ENCODE measurements around the gene PRR29. TPM values are rescaled to one million over a fixed set of nuclear protein-coding genes. Genes with fewer than 3 reads are reported as not detected.
A peak's percentile ranks its signal among the peaks of the same experiment; 100 is the strongest.

PRR29 gene
- total RNA-seq, 1 experiment from 2014 or later, result 0.85 TPM

DNA sequence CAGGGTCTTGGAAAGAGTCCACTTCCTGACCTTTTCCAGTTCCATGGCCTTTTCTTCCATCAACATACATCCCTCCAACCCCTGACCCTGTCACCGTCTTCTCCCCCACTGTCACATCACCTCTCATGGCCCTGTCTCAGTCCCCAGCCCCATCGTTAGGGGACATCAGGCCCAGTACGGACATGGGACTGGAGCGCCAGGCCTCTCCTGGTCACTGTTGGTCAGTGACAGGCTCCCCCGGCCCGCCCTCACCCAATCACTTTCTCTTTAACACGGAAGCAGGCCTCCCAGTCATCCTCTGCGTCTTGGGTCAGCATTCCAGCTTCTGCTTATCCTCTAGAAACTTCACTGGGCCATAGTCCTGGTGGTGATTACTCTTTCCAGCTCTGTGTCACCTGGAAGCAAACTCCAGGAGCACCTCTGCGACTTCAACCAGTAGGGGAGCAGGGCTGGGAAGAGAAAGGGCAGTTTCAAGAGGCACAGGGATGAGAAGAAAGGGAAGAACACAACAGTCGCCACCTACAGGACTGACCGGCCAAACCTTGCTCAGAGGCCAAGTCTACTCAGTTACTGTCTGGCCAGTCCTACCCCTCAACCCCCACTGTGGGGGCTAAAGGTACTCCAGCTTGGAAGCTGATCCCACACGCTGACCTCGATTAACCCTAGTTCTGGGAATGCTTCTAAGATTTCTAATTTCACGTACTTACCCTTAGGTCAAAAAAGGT lies 38.2 kb downstream of the PRR29 start:
- H3K4me3 Mint-ChIP-seq, result no peak overlapping the region
- TF ChIP-seq ZNF396 (CRISPR knock-in tag; IDR thresholded peaks at IDR 0.05; ENCODE audit: borderline replicate concordance), result no peak
- TF ChIP-seq, protein P1, sequence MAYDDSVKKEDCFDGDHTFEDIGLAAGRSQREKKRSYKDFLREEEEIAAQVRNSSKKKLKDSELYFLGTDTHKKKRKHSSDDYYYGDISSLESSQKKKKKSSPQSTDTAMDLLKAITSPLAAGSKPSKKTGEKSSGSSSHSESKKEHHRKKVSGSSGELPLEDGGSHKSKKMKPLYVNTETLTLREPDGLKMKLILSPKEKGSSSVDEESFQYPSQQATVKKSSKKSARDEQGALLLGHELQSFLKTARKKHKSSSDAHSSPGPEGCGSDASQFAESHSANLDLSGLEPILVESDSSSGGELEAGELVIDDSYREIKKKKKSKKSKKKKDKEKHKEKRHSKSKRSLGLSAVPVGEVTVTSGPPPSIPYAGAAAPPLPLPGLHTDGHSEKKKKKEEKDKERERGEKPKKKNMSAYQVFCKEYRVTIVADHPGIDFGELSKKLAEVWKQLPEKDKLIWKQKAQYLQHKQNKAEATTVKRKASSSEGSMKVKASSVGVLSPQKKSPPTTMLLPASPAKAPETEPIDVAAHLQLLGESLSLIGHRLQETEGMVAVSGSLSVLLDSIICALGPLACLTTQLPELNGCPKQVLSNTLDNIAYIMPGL (CRISPR knock-in tag; IDR thresholded peaks at IDR 0.05), result 0 out of 2 replicates have a peak, but pooled peaks have one; percentile 30
- no peaks in the 10 kb centered on the region for H3K36me3 Mint-ChIP-seq
- CTCF ChIA-PET, result interaction anchor here (0.5 to 2.1 kb wide), 24 partner anchors 8 to 243 kb away, joined by 3 to 30 read pairs (median 4); partner anchors contain the start of genes ERN1, ICAM2 and PRR29
- ATAC-seq (peak; percentile 99), DNase-seq (ENCODE audit: low spot score) (peak; percentile 60)
- H3K4me1 Mint-ChIP-seq, result 0 out of 2 replicates have a peak, but pooled peaks cover 3% of the 10 kb centered on the region
- H3K9me3 Mint-ChIP-seq, result no peaks in the 10 kb centered on the region
- no peak overlapping the region for H3K27ac Mint-ChIP-seq
- no peaks in the 10 kb centered on the region for H3K27me3 Mint-ChIP-seq (ENCODE audit: low read depth)
- POLR2A ChIA-PET, result no interaction called here

DNA sequence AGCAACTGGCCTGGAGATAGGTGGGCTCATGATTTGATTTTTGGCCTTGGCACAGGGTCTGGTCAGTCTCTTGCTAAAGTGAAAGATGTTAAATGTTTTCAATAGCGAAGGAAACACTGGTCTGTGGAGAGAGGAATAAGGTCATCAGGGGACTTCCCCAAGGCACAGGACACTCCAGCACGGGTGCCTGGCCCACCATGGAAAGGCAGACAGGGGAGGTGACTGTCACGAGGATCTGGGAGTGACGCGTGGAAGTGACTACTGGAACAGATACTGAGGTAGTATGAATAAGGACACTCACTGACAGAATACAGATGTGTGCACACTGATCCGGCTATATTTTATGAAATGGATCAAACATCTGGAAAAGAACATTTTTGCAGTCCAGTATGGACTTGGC lies 39.0 kb downstream of the PRR29 start:
- 0 out of 2 replicates have a peak, but pooled peaks cover 3% of the 10 kb centered on the region for H3K4me1 Mint-ChIP-seq
- ChIA-PET CTCF (interaction anchor here (1.3 to 2.2 kb wide), 7 partner anchors 8 to 93 kb away, joined by 3 to 30 read pairs (median 13); partner anchors contain the start of genes ERN1 and PRR29), POLR2A (no interaction called here)
- H3K9me3 Mint-ChIP-seq, result no peaks in the 10 kb centered on the region
- H3K27ac Mint-ChIP-seq, result no peak overlapping the region
- no peaks in the 10 kb centered on the region for H3K27me3 Mint-ChIP-seq (ENCODE audit: low read depth)
- ATAC-seq, result no peak
- TF ChIP-seq, protein P2, sequence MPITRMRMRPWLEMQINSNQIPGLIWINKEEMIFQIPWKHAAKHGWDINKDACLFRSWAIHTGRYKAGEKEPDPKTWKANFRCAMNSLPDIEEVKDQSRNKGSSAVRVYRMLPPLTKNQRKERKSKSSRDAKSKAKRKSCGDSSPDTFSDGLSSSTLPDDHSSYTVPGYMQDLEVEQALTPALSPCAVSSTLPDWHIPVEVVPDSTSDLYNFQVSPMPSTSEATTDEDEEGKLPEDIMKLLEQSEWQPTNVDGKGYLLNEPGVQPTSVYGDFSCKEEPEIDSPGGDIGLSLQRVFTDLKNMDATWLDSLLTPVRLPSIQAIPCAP (CRISPR knock-in tag; IDR thresholded peaks at IDR 0.05), result no peak
- TF ChIP-seq CBFB (CRISPR knock-in tag; IDR thresholded peaks at IDR 0.05; ENCODE audit: low read depth) (no peak), SP1 (CRISPR knock-in tag; conservative IDR thresholded peaks at IDR 0.05) (no peak), GABPB1 (CRISPR knock-in tag; IDR thresholded peaks at IDR 0.05) (no peak), ELF4 (CRISPR knock-in tag; IDR thresholded peaks at IDR 0.05; ENCODE audit: low read depth) (no peak), TCF7 (CRISPR knock-in tag; IDR thresholded peaks at IDR 0.05; ENCODE audit: low read depth) (no peak), SOX15 (CRISPR knock-in tag; IDR thresholded peaks at IDR 0.05) (no peak), FOXP1 (CRISPR knock-in tag; IDR thresholded peaks at IDR 0.05; ENCODE audit: borderline replicate concordance) (no peak), TEAD1 (CRISPR knock-in tag; IDR thresholded peaks at IDR 0.05) (no peak), FOXK1 (CRISPR knock-in tag; IDR thresholded peaks at IDR 0.05) (no peak), TEAD4 (CRISPR knock-in tag; IDR thresholded peaks at IDR 0.05) (no peak), ESRRA (CRISPR knock-in tag; IDR thresholded peaks at IDR 0.05; ENCODE audit: borderline replicate concordance) (no peak), KAT7 (CRISPR knock-in tag; IDR thresholded peaks at IDR 0.05; ENCODE audit: borderline replicate concordance) (no peak), MYBL2 (CRISPR knock-in tag; IDR thresholded peaks at IDR 0.05) (no peak)
- TF ChIP-seq, protein P3, sequence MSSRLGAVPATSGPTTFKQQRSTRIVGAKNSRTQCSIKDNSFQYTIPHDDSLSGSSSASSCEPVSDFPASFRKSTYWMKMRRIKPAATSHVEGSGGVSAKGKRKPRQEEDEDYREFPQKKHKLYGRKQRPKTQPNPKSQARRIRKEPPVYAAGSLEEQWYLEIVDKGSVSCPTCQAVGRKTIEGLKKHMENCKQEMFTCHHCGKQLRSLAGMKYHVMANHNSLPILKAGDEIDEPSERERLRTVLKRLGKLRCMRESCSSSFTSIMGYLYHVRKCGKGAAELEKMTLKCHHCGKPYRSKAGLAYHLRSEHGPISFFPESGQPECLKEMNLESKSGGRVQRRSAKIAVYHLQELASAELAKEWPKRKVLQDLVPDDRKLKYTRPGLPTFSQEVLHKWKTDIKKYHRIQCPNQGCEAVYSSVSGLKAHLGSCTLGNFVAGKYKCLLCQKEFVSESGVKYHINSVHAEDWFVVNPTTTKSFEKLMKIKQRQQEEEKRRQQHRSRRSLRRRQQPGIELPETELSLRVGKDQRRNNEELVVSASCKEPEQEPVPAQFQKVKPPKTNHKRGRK (CRISPR knock-in tag; IDR thresholded peaks at IDR 0.05; ENCODE audit: borderline replicate concordance), result no peak
- TF ChIP-seq, protein P4, sequence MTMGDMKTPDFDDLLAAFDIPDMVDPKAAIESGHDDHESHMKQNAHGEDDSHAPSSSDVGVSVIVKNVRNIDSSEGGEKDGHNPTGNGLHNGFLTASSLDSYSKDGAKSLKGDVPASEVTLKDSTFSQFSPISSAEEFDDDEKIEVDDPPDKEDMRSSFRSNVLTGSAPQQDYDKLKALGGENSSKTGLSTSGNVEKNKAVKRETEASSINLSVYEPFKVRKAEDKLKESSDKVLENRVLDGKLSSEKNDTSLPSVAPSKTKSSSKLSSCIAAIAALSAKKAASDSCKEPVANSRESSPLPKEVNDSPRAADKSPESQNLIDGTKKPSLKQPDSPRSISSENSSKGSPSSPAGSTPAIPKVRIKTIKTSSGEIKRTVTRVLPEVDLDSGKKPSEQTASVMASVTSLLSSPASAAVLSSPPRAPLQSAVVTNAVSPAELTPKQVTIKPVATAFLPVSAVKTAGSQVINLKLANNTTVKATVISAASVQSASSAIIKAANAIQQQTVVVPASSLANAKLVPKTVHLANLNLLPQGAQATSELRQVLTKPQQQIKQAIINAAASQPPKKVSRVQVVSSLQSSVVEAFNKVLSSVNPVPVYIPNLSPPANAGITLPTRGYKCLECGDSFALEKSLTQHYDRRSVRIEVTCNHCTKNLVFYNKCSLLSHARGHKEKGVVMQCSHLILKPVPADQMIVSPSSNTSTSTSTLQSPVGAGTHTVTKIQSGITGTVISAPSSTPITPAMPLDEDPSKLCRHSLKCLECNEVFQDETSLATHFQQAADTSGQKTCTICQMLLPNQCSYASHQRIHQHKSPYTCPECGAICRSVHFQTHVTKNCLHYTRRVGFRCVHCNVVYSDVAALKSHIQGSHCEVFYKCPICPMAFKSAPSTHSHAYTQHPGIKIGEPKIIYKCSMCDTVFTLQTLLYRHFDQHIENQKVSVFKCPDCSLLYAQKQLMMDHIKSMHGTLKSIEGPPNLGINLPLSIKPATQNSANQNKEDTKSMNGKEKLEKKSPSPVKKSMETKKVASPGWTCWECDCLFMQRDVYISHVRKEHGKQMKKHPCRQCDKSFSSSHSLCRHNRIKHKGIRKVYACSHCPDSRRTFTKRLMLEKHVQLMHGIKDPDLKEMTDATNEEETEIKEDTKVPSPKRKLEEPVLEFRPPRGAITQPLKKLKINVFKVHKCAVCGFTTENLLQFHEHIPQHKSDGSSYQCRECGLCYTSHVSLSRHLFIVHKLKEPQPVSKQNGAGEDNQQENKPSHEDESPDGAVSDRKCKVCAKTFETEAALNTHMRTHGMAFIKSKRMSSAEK (CRISPR knock-in tag; IDR thresholded peaks at IDR 0.05; ENCODE audit: borderline replicate concordance), result no peak
- TF ChIP-seq, protein P5, sequence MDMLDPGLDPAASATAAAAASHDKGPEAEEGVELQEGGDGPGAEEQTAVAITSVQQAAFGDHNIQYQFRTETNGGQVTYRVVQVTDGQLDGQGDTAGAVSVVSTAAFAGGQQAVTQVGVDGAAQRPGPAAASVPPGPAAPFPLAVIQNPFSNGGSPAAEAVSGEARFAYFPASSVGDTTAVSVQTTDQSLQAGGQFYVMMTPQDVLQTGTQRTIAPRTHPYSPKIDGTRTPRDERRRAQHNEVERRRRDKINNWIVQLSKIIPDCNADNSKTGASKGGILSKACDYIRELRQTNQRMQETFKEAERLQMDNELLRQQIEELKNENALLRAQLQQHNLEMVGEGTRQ (CRISPR knock-in tag; IDR thresholded peaks at IDR 0.05), result no peak
- H3K36me3 Mint-ChIP-seq, result no peaks in the 10 kb centered on the region
- H3K4me3 Mint-ChIP-seq, result no peak overlapping the region
- DNase-seq (ENCODE audit: low spot score), result no peak

All from WTC11 (cell line).